Measurements from ENCODE around the gene GPR135. TPM values are rescaled to one million over a fixed set of nuclear protein-coding genes. Genes with fewer than 3 reads are reported as not detected.

The GPR135 gene
- polyA plus RNA-seq, 1 donor (not counting 4 experiments of a cell fraction or from before 2014, with no cell fraction given): 0.90 TPM

- FAIRE-seq (no peak), DNase-seq (ENCODE audit: low read depth, low spot score) (no peak)
- no peaks in the 10 kb centered on the region for H3K9me1 ChIP-seq (ENCODE audit: control insufficient read depth, extremely low read depth, insufficient read depth, low read length)
- no peaks in the 10 kb centered on the region for H4K20me1 ChIP-seq (ENCODE audit: control insufficient read depth, extremely low read depth, insufficient read depth, low read length)
- H3K27ac ChIP-seq (ENCODE audit: control insufficient read depth, insufficient read depth, low read length): no peak overlapping the region
- TF ChIP-seq CTCF (optimal IDR thresholded peaks at IDR 0.05 in 1 of 3, IDR thresholded peaks at IDR 0.05 in 1 of 3, conservative IDR thresholded peaks at IDR 0.05 in 1 of 3; ENCODE audit: extremely low read depth in 1 of 3, insufficient read depth in 2 of 3, low read length in 3 of 3) (no peak), EZH2 (IDR thresholded peaks at IDR 0.05; ENCODE audit: low read length) (no peak)
- no peaks in the 10 kb centered on the region for H3K79me2 ChIP-seq (ENCODE audit: control insufficient read depth, insufficient read depth, low read length)
- no peak overlapping the region for H3K9ac ChIP-seq (ENCODE audit: control insufficient read depth, extremely low read depth, insufficient read depth, low read length)
- H3K4me2 ChIP-seq (ENCODE audit: control insufficient read depth, extremely low read depth, insufficient read depth, low read depth, low read length): no peak overlapping the region
- H3K4me3 ChIP-seq (ENCODE audit: control insufficient read depth in 2 of 3, extremely low read depth in 1 of 3, insufficient read depth in 2 of 3, low read depth in 1 of 3, low read length in 3 of 3): no peak overlapping the region
- H3K9me3 ChIP-seq (ENCODE audit: control insufficient read depth, low read depth, low read length): no peaks in the 10 kb centered on the region
- no peaks in the 10 kb centered on the region for H3K27me3 ChIP-seq (ENCODE audit: control insufficient read depth, extremely low read depth, insufficient read depth, low read length)
- H3K4me1 ChIP-seq (ENCODE audit: control insufficient read depth, extremely low read depth, insufficient read depth, low read length): peaks cover 3% of the 10 kb centered on the region
- dilution Hi-C loops (cut with MboI; ENCODE audit: extremely low pct_ligation_motif_present, low sequenced_read_pairs): no loop called here
- no peak overlapping the region for H2AFZ ChIP-seq (ENCODE audit: control insufficient read depth, low read length)
- H3K36me3 ChIP-seq (ENCODE audit: control insufficient read depth in 2 of 2, extremely low read depth in 1 of 2, insufficient read depth in 2 of 2, low read length in 2 of 2): peaks cover 5 to 8% of the 10 kb centered on the region in 2 experiments
Measured at GRCh38 chr14:59460378-59460777, 4.8 kb downstream of the GPR135 start.

GRCh38 chr14:59458486-59458885, 6.7 kb downstream of the GPR135 start:
- H3K9ac ChIP-seq (ENCODE audit: control insufficient read depth, extremely low read depth, insufficient read depth, low read length): no peak overlapping the region
- peaks cover 5 to 10% of the 10 kb centered on the region in 2 experiments for H3K36me3 ChIP-seq (ENCODE audit: control insufficient read depth in 2 of 2, extremely low read depth in 1 of 2, insufficient read depth in 2 of 2, low read length in 2 of 2)
- H4K20me1 ChIP-seq (ENCODE audit: control insufficient read depth, extremely low read depth, insufficient read depth, low read length): no peaks in the 10 kb centered on the region
- dilution Hi-C loops (cut with MboI; ENCODE audit: extremely low pct_ligation_motif_present, low sequenced_read_pairs): no loop called here
- no peaks in the 10 kb centered on the region for H3K9me3 ChIP-seq (ENCODE audit: control insufficient read depth, low read depth, low read length)
- H3K79me2 ChIP-seq (ENCODE audit: control insufficient read depth, insufficient read depth, low read length): no peaks in the 10 kb centered on the region
- no peaks in the 10 kb centered on the region for H3K9me1 ChIP-seq (ENCODE audit: control insufficient read depth, extremely low read depth, insufficient read depth, low read length)
- FAIRE-seq (no peak), DNase-seq (ENCODE audit: low read depth, low spot score) (no peak)
- no peak overlapping the region for H3K27ac ChIP-seq (ENCODE audit: control insufficient read depth, insufficient read depth, low read length)
- H2AFZ ChIP-seq (ENCODE audit: control insufficient read depth, low read length): no peak overlapping the region
- no peaks in the 10 kb centered on the region for H3K27me3 ChIP-seq (ENCODE audit: control insufficient read depth, extremely low read depth, insufficient read depth, low read length)
- no peak overlapping the region for H3K4me2 ChIP-seq (ENCODE audit: control insufficient read depth, extremely low read depth, insufficient read depth, low read depth, low read length)
- no peak overlapping the region for H3K4me3 ChIP-seq (ENCODE audit: control insufficient read depth in 2 of 3, extremely low read depth in 1 of 3, insufficient read depth in 2 of 3, low read depth in 1 of 3, low read length in 3 of 3)
- no peak for TF ChIP-seq CTCF (optimal IDR thresholded peaks at IDR 0.05 in 1 of 3, IDR thresholded peaks at IDR 0.05 in 1 of 3, conservative IDR thresholded peaks at IDR 0.05 in 1 of 3; ENCODE audit: extremely low read depth in 1 of 3, insufficient read depth in 2 of 3, low read length in 3 of 3)
- TF ChIP-seq EZH2 (IDR thresholded peaks at IDR 0.05; ENCODE audit: low read length): no peak
- H3K4me1 ChIP-seq (ENCODE audit: control insufficient read depth, extremely low read depth, insufficient read depth, low read length): peaks cover 3% of the 10 kb centered on the region
